ENCODE results near the gene RHOV.
A peak's percentile ranks its signal among the peaks of the same experiment; 100 is the strongest.

Gene RHOV

DNA sequence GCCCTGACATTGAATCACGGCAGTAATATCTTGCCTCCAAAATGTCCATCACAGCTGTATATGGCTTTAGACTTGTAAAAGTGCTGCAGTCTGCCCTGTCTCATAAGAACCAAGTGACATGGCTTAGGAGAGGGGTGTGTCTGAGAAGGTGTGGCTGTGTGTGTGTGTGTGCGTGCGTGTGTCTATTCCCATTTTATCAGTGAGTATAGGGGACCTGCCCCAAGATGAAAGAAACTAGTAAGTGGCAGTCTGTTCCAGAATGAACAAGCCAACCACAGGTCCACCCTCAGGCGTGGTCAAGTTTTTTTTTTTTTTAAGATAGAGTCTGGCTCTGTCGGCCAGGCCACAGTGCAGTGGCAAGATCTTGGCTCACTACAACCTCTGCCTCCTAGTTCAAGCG lies 5.6 kb upstream of the RHOV start:
- H3K27ac ChIP-seq = no peak overlapping the region
- TF ChIP-seq, protein P1, sequence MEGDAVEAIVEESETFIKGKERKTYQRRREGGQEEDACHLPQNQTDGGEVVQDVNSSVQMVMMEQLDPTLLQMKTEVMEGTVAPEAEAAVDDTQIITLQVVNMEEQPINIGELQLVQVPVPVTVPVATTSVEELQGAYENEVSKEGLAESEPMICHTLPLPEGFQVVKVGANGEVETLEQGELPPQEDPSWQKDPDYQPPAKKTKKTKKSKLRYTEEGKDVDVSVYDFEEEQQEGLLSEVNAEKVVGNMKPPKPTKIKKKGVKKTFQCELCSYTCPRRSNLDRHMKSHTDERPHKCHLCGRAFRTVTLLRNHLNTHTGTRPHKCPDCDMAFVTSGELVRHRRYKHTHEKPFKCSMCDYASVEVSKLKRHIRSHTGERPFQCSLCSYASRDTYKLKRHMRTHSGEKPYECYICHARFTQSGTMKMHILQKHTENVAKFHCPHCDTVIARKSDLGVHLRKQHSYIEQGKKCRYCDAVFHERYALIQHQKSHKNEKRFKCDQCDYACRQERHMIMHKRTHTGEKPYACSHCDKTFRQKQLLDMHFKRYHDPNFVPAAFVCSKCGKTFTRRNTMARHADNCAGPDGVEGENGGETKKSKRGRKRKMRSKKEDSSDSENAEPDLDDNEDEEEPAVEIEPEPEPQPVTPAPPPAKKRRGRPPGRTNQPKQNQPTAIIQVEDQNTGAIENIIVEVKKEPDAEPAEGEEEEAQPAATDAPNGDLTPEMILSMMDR (conservative IDR thresholded peaks at IDR 0.05) = no peak
- TF ChIP-seq ZFX (IDR thresholded peaks at IDR 0.05) = no peak

DNA sequence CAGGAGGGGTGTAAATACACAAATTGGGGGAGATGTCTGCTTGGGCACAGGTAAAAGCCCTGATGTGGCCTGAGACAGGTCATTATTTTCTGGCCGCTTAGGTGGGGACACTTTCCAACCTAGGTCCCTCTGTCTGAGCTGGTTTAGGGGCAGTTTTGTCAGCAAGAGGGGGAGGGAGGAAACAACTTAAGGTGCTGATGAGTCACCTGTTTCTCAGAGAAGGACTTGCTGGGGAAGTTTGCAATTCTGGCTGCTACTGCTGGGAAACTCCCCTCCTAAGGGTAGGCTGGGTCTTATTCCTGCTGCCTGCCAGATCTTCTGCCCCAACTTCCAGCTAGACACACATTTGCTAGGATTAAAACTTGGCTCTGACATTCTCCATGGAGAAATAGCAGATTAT lies 4.8 kb upstream of the RHOV start:
- H3K27ac ChIP-seq = no peak overlapping the region
- TF ChIP-seq ZFX (IDR thresholded peaks at IDR 0.05) = no peak
- TF ChIP-seq, protein P1 (conservative IDR thresholded peaks at IDR 0.05) = no peak

DNA sequence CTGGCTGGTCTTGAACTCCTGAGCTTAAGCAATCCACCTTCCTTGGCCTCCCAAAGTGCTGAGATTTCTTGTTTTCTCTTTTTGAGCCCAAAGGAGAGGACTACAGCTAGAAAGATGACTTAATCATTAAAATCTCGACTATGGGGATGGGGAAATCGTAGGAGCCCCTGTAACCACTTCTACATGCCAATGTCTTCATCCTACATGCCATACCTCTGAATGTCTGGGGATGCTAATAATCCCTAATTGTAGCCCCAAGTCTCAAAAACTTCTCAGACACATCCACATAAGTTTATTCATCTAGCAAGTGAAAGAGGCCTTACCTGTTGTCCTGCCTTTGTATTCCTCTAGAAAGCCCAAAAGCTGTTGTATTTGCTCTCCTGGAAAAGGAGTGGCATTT lies 3.7 kb upstream of the RHOV start:
- no peak overlapping the region for H3K27ac ChIP-seq
- TF ChIP-seq ZFX (IDR thresholded peaks at IDR 0.05) = no peak
- TF ChIP-seq, protein P1 (conservative IDR thresholded peaks at IDR 0.05) = no peak

DNA sequence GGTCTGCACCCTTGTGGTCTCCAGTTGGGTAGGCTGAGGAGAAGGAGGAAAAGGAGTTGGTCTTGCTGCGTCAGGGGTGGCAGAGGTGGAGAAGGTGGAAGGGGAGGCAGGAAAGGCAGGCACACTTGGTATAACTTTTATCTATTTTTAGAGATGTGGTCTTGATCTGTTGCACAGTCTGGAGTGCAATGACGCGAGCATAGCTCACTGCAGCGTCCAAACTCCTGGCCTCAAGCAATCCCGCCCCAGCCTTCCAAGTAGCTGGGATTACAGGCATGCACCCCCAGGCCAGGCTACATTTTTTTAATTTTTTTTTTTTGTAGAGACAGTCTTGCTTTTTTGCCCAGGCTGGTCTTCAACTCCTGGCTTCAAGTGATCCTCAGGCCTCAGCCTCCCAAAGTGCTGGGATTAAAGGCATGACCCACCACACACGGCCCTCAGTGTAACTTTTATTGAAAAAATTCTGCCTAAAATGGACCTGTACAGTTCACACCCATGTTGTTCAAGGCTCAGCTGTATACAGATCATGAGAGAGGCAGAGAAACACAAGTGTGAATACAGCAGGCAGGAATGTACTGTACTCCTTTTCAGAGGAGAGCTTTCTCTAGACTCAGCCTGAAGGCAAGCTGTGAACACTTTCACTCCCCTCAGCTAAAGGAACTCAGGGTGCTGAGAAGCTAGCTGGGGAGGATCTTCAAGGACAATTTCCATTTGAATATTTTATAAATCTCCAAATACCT lies 2.1 kb upstream of the RHOV start:
- H3K27ac ChIP-seq = no peak overlapping the region
- no peak for TF ChIP-seq ZFX (IDR thresholded peaks at IDR 0.05)
- TF ChIP-seq, protein P1 (conservative IDR thresholded peaks at IDR 0.05) = no peak

DNA sequence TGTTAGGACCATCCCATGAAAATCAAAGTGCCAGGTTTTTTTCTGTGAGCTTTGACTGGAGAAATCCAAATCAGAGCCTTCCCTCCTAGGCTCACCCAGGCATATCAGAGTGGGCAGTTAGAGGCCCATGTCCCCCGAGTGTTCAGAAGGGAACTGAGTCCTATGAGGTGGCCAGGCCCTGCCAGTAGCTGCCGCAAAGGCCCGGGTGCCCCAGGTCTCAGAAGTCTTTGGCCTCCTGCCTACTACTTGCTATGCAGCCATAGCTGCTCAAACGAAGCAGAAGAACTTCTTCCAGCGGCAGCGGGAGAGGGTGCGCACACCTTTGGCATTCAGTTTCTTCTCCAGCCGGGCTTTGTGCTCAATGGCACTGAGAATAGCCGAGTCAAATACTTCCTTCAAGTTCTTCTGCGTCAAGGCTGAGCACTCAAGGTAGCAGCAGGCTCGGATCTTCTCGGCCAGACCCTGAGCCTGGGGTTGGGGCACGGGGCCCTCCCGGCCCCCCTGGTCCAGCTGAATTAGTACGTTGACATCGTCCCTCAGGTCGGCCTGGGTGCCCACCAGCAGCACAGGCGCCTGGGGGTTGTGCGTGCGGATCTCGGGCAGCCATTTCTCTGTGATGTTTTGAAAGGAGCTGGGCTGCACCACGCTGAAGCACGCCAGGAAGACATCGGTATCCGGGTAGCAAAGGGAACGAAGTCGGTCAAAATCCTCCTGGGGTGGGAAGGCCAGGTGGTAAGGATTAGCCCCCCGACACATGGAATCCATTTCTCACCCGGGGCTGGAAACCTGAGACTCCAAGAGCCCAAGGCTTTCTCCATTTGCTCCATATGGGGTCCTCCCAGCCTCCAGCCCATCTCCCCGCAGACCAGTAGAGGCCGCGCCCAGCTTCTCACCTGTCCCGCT lies 992 bp downstream of the RHOV start:
- H3K27ac ChIP-seq = peak overlapping the region; percentile 92
- TF ChIP-seq ZFX (IDR thresholded peaks at IDR 0.05) = no peak
- TF ChIP-seq, protein P1 (conservative IDR thresholded peaks at IDR 0.05) = no peak

DNA sequence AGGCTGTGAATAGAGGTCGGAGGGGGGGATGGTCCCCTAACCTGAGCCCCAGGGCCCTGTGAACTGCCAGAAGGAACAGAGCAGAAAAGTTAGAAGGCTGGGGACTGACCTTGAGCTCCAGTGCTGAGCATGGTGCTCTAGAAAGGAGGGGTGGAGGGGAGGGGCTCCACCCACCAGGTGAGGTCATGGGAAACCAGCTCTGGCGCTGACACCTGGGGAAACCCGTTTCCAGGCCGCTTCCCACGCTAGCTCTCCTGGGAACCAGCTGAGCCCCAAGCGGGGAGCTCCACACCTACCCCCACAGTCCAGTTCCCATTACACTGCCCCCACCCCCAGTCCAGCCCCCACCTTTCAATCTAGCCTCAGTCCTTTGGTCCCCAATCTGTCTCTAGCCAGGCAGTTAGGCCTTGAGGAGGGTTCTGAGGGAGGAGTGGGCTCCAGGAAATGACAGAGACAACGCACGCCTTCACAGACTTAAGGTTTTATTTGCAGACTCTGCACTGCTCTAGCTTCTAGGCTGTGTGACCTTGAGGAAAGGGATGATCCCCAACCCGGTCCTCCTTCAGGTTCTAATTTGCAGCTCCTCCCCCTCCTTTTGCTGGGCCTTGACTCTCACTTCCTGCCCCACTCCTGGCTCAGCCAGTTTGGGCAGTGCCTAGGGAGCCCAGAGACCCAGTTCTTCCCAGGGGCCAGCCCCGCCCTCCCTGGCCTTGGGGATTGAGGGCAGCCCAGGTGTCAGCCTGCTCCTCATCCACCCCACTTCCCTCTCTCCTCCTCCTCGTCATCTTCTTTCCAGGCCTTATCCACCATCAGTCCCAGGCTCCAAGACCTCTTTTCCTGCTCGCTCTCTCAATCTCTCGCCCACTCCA lies 2.1 kb downstream of the RHOV start:
- no peak for TF ChIP-seq ZFX (IDR thresholded peaks at IDR 0.05)
- TF ChIP-seq, protein P1 (conservative IDR thresholded peaks at IDR 0.05) = no peak
- H3K27ac ChIP-seq = peak overlapping the region; percentile 92

Measured in C4-2B (cell line).